Kidney (tissue), 14 donors: ENCODE results near the gene PRKAA1. TPM values are rescaled to one million over a fixed set of nuclear protein-coding genes. Genes with fewer than 3 reads are reported as not detected.
"Not testable (repeated sequence)": the region's sequence is repeated elsewhere in the genome, so short reads cannot be mapped to it uniquely, and the experiment has no call there.

Experiments
- DNase-seq, 5 donors: peaks; one replicate each; pipeline ENCODE4 v3.0.0-alpha.2; 2013 to 2020
- FAIRE-seq: peaks from 2 replicates; lab custom pipeline; 2012; peaks lifted over from hg19 to GRCh38; lab: Jason Lieb, UNC
- H3K27ac ChIP-seq, 2 donors: one replicate each; pipeline ENCODE4 v1.7.0; 2013; ENCODE audit warnings: low read depth in 2 of 2, low read length in 2 of 2, inconsistent platforms in 1 of 2
- H3K27me3 ChIP-seq: one replicate; pipeline ENCODE4 v1.7.1; 2013; ENCODE audit warnings: low read length, inconsistent platforms; ENCODE audit not compliant: control insufficient read depth, insufficient read depth
- H3K36me3 ChIP-seq, 3 donors: one replicate each; pipeline versions ENCODE4 v1.7.0 to v1.7.1; 2013; ENCODE audit warnings: low read length in 3 of 3, control low read depth in 1 of 3, inconsistent platforms in 1 of 3; ENCODE audit not compliant: insufficient read depth in 3 of 3, control insufficient read depth in 2 of 3
- H3K4me1 ChIP-seq, 3 donors: one replicate each; pipeline versions ENCODE4 v1.7.0 to v1.7.1; 2013; ENCODE audit warnings: low read length in 3 of 3, inconsistent platforms in 1 of 3, low read depth in 1 of 3; ENCODE audit not compliant: control insufficient read depth in 2 of 3, insufficient read depth in 2 of 3
- H3K4me3 ChIP-seq, 3 donors: one replicate each; pipeline versions ENCODE4 v1.7.0 to v1.8.1; 2013; ENCODE audit warnings: low read length in 3 of 3, control low read depth in 1 of 3, inconsistent platforms in 1 of 3
- H3K9ac ChIP-seq, 3 donors: one replicate each; pipeline versions ENCODE4 v1.7.0 to v1.7.1; 2013; ENCODE audit warnings: low read length in 3 of 3, control low read depth in 1 of 3, inconsistent platforms in 1 of 3
- H3K9me3 ChIP-seq, 3 donors: one replicate each; pipeline versions ENCODE4 v1.7.0 to v1.7.1; 2013; ENCODE audit warnings: low read length in 3 of 3, control low read depth in 1 of 3, inconsistent platforms in 1 of 3; ENCODE audit not compliant: control insufficient read depth in 2 of 3, insufficient read depth in 1 of 3
- CTCF ChIP-seq: IDR thresholded peaks from 3 replicates; pipeline ENCODE4 v1.5.1; 2012; ENCODE audit warnings: mild to moderate bottlenecking, moderate library complexity, borderline replicate concordance; ENCODE audit not compliant: insufficient read depth; ENCODE audit errors: extremely low read depth
- intact Hi-C: fragments of 100-400 bp; cut with DNase I; formaldehyde crosslinking; loops from one replicate; pipeline ENCODE4 v1.11.1; 2022
- polyA plus RNA-seq: library from polyadenylated mRNA; stranded (reverse); fragments of 350-450 nt; fragmentation: Illumina TruSeq; extraction: RNeasy Lipid Tissue Mini Kit (QIAGEN cat#74804); gene quantifications from one replicate; pipeline ENCODE4 v1.2.3, GENCODE V29; 2014; ENCODE audit warnings: low read depth, low replicate concordance; ENCODE audit not compliant: insufficient read depth
- total RNA-seq: library from RNA; stranded (reverse); fragmentation: NEBNext Ultra II Directional; extraction: Animal tissue kit (Norgen Biotek cat#: 25700); gene quantifications from one replicate; pipeline ENCODE4 v1.2.1, GENCODE V29; 2021
- donor health status: control.
- donor health status: control.
- donor health status: control.
- donor health status: control.
- donor health status: control.
- donor health status: DM: yes; HTN: yes; CAD: no.
- donor health status: Normal renal cell carcinoma (clear cell type).

PRKAA1 gene
- total and polyA plus RNA-seq, 2 donors from 2014 or later, result 17.4 to 104 TPM

DNA sequence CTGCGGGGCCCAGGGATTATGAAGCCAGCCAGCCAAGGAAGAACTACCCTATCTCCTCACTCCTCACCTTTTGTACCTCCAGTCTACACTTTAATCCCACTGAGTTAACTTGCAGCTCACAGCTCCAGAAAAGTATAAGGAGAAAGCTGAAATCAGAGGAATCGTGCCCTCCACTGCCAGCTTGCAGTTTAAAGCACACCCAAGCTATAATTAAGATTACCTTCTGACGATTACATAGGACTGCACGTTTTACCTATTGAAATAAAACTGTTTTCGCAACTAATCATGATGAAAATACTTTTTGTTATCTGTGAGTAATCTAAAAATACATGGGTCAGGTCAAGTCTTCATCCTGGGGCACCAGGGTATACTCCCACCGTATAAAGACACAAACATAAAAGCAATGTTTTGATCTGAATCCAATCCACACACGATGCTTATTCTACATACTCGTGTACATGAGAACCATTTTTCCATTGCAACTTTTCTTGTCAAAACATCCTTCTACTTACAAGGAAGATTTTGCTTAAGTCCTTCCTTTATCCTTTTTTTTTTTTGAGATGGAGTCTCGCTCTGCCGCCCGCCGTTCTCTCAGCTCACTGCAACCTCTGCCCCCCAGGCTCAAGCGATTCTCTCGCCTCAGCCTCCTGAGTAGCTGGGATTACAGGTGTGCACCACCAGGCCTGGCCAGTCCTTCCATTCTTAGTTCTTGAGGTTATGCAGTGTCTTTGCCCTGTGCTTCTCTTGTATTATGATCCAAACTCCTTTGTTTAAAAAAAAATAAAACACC, 29.2 kb upstream of the PRKAA1 start:
- Histone ChIP-seq H3K4me3 (no peak overlapping the region), H3K9ac (no peak overlapping the region), H3K9me3 (no peaks in the 10 kb centered on the region), H3K27ac (no peak overlapping the region), H3K4me1 (no peaks in the 10 kb centered on the region), H3K27me3 (no peaks in the 10 kb centered on the region), H3K36me3 (peaks cover 23 to 48% (median 34%) of the 10 kb centered on the region in 3 donors)
- intact Hi-C loops, result no loop called here
- FAIRE-seq (no peak), DNase-seq (no peak)
- TF ChIP-seq CTCF, result no peak

- TF ChIP-seq CTCF, result no peak
- no peaks in the 10 kb centered on the region for H3K9me3 ChIP-seq
- no peak overlapping the region for H3K9ac ChIP-seq
- no peaks in the 10 kb centered on the region for H3K27me3 ChIP-seq
- intact Hi-C loops, result no loop called here
- no peak for DNase-seq
- H3K36me3 ChIP-seq, result peaks cover 19 to 40% (median 27%) of the 10 kb centered on the region in 3 donors
- FAIRE-seq, result no peak
- no peak overlapping the region for H3K4me3 ChIP-seq
- no peaks in the 10 kb centered on the region for H3K4me1 ChIP-seq
- no peak overlapping the region for H3K27ac ChIP-seq
Observed at GRCh38 chr5:40826489-40827187, 28.5 kb upstream of the PRKAA1 start.

DNA sequence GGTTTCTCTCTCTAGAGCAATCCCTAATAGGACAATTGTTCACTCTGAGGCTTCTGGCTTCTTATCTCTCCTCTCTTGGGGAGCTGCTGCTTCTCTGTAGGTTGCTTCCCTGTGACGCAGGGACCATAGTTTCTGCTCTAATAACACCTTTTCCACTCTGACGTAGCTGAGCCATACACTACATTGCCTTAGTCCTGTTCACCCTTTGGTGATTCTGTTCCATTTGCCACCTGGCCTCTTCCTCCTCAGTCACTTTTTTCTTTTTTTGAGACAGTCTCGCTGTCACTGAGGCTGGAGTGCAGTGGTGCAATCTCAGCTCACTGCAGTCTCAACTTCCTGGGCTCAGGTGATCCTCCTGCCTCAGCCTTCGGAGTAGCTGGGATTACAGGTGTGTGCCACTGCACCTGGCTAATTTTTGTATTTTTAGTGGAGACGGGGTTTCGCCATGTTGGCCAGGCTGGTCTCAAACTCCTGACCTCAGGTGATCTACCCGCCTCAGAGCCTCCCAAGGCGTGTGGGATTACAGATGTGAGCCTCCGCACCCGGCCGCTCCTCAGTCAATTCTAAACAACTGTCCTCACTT, 27.4 kb upstream of the PRKAA1 start:
- H3K4me3 ChIP-seq, H3K9ac ChIP-seq, H3K27ac ChIP-seq, H3K27me3 ChIP-seq, H3K4me1 ChIP-seq, FAIRE-seq, H3K9me3 ChIP-seq, intact Hi-C loops, DNase-seq: not testable (repeated sequence)
- peaks cover 11 to 29% (median 20%) of the 10 kb centered on the region in 3 donors for H3K36me3 ChIP-seq

- Histone ChIP-seq H3K9ac (no peak overlapping the region), H3K27ac (no peak overlapping the region), H3K4me1 (no peaks in the 10 kb centered on the region), H3K27me3 (no peaks in the 10 kb centered on the region), H3K36me3 (peaks cover 5 to 12% (median 5%) of the 10 kb centered on the region in 3 donors), H3K4me3 (no peak overlapping the region), H3K9me3 (no peaks in the 10 kb centered on the region)
- intact Hi-C loops, result no loop called here
- DNase-seq (no peak), FAIRE-seq (no peak)
- no peak for TF ChIP-seq CTCF
Observed at GRCh38 chr5:40823459-40823858, 25.3 kb upstream of the PRKAA1 start.
